HepG2 (cell line): ENCODE measurements around the gene ACOT8. TPM values are rescaled to one million over a fixed set of nuclear protein-coding genes. Genes with fewer than 3 reads are reported as not detected.

Source experiments
- EEA1 ChIP-seq: sonication (generic); formaldehyde crosslinking; IDR thresholded peaks from 2 replicates; pipeline ENCODE4 v1.5.1; 2020; ENCODE audit warnings: mild to moderate bottlenecking, missing genetic modification reagents, borderline replicate concordance
- FUBP1 ChIP-seq: sonication (generic); formaldehyde crosslinking; IDR thresholded peaks from 2 replicates; pipeline ENCODE4 v1.5.1; 2020; ENCODE audit warnings: missing genetic modification reagents, mild to moderate bottlenecking, borderline replicate concordance
- HOXA7 ChIP-seq: sonication (generic); formaldehyde crosslinking; IDR thresholded peaks from 2 replicates; pipeline ENCODE4 v1.8.1; 2022; ENCODE audit warnings: mild to moderate bottlenecking, missing genetic modification reagents, moderate library complexity
- KMT2B ChIP-seq: IDR thresholded peaks from 2 replicates; pipeline ENCODE4 v1.6.1; 2016; ENCODE audit warnings: missing genetic modification reagents, missing compliant biosample characterization
- POLR2A ChIP-seq, 2 experiments: IDR thresholded peaks; 2 replicates each; pipeline ENCODE4 v1.6.1; 2011; ENCODE audit warnings: low read depth in 2 of 2, low read length in 2 of 2, mild to moderate bottlenecking in 1 of 2, moderate library complexity in 1 of 2; ENCODE audit not compliant: insufficient read depth in 1 of 2
- RFXANK ChIP-seq: IDR thresholded peaks from 2 replicates; pipeline ENCODE4 v1.6.1; 2016
- SP1 ChIP-seq, 2 experiments: fragments of 450-650 bp in 1 of 2; sonication (generic) in 1 of 2; formaldehyde crosslinking in 1 of 2; IDR thresholded peaks; 2 replicates each; pipeline versions ENCODE4 v1.4.0 to v1.6.1; 2016 to 2020; ENCODE audit warnings: missing genetic modification reagents in 1 of 2
- TCF7L2 ChIP-seq: IDR thresholded peaks from 2 replicates; pipeline ENCODE4 v1.6.1; 2011; ENCODE audit warnings: mild to moderate bottlenecking, low read depth, low read length, moderate library complexity
- UBTF ChIP-seq: sonication (generic); formaldehyde crosslinking; IDR thresholded peaks from 2 replicates; pipeline ENCODE4 v1.4.0; 2020; ENCODE audit warnings: mild to moderate bottlenecking, missing genetic modification reagents
- YEATS2 ChIP-seq: sonication (generic); formaldehyde crosslinking; IDR thresholded peaks from 2 replicates; pipeline ENCODE4 v1.4.0; 2020; ENCODE audit warnings: missing genetic modification reagents, borderline replicate concordance
- ZMAT3 ChIP-seq: sonication (generic); formaldehyde crosslinking; conservative IDR thresholded peaks from 2 replicates; pipeline ENCODE4 v1.7.0; 2021; ENCODE audit warnings: missing genetic modification reagents
- ZNF225 ChIP-seq: sonication (generic); formaldehyde crosslinking; IDR thresholded peaks from 2 replicates; pipeline ENCODE4 v1.4.0; 2020; ENCODE audit warnings: mild to moderate bottlenecking, missing genetic modification reagents
- ZNF260 ChIP-seq: sonication (generic); formaldehyde crosslinking; IDR thresholded peaks from 2 replicates; pipeline ENCODE4 v1.4.0; 2020; ENCODE audit warnings: missing genetic modification reagents, low read depth, mild to moderate bottlenecking, borderline replicate concordance
- ZNF512B ChIP-seq: sonication (generic); formaldehyde crosslinking; IDR thresholded peaks from 2 replicates; pipeline ENCODE4 v1.5.1; 2020; ENCODE audit warnings: missing genetic modification reagents, mild to moderate bottlenecking, borderline replicate concordance
- ZNF672 ChIP-seq: sonication (generic); formaldehyde crosslinking; IDR thresholded peaks from 2 replicates; pipeline ENCODE4 v1.8.1; 2022; ENCODE audit warnings: missing genetic modification reagents
- ZUFSP ChIP-seq: sonication (generic); formaldehyde crosslinking; IDR thresholded peaks from 2 replicates; pipeline ENCODE4 v1.9.0; 2021; ENCODE audit warnings: missing genetic modification reagents, mild to moderate bottlenecking, borderline replicate concordance
- polyA plus RNA-seq, 8 experiments: library from polyadenylated mRNA; depleted of rRNA in 3 of 8; stranded (reverse) in 7 of 8; unstranded in 1 of 8; fragments of >200 nt; fragmentation: Illumina TruSeq in 4 of 8; extraction: Trizol in 4 of 8; gene quantifications; 2 replicates each; pipeline versions ENCODE4 v1.2.1 to v1.2.3, GENCODE V29; 2011 to 2016; ENCODE audit warnings: low read depth in 4 of 8, missing spikeins in 1 of 8, mixed read lengths in 1 of 8; ENCODE audit not compliant: insufficient read depth in 1 of 8
- total RNA-seq, 5 experiments: library from RNA; depleted of rRNA; stranded (reverse); fragments of >200 nt; fragmentation: Illumina TruSeq; extraction: Trizol; gene quantifications; 2 replicates each; pipeline ENCODE4 v1.2.3, GENCODE V29; 2016; ENCODE audit warnings: low read depth in 1 of 5
- TF ChIP-seq, protein P1 (sequence below): sonication (generic); formaldehyde crosslinking; IDR thresholded peaks from 2 replicates; pipeline ENCODE4 v1.9.0; 2022; ENCODE audit warnings: low read depth, missing genetic modification reagents

The ACOT8 gene
- total and polyA plus RNA-seq, 2 of the 13 experiments (the other 11 are each of a cell fraction or from before 2014, with no cell fraction given) = 31.4 to 45.5 TPM

- peak; percentile 51; the same call in 1 of the 2 replicates for TF ChIP-seq ZNF225 (CRISPR knock-in tag)
- no peak for TF ChIP-seq HOXA7 (CRISPR knock-in tag)
- no peak for TF ChIP-seq ZNF512B
- no peak for TF ChIP-seq SP1 (IDR thresholded peaks at IDR 0.05)
- peak; percentile 57 for TF ChIP-seq SP1 (CRISPR knock-in tag; IDR thresholded peaks at IDR 0.05)
- TF ChIP-seq ZNF672 (CRISPR knock-in tag) = no peak
- peak; percentile 48; the same call in 1 of the 2 replicates for TF ChIP-seq RFXANK (CRISPR knock-in tag)
- TF ChIP-seq YEATS2 (CRISPR knock-in tag) = peak; percentile 98
- TF ChIP-seq POLR2A (IDR thresholded peaks at IDR 0.05; ENCODE audit: insufficient read depth in 1 of 2, low read depth in 2 of 2, low read length in 2 of 2) = peak; percentile 84 to 97
- TF ChIP-seq, protein P1, sequence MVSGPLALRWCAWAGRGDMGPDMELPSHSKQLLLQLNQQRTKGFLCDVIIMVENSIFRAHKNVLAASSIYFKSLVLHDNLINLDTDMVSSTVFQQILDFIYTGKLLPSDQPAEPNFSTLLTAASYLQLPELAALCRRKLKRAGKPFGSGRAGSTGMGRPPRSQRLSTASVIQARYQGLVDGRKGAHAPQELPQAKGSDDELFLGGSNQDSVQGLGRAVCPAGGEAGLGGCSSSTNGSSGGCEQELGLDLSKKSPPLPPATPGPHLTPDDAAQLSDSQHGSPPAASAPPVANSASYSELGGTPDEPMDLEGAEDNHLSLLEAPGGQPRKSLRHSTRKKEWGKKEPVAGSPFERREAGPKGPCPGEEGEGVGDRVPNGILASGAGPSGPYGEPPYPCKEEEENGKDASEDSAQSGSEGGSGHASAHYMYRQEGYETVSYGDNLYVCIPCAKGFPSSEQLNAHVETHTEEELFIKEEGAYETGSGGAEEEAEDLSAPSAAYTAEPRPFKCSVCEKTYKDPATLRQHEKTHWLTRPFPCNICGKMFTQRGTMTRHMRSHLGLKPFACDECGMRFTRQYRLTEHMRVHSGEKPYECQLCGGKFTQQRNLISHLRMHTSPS (CRISPR knock-in tag) = no peak; the same call in 1 of the 2 replicates
- TF ChIP-seq FUBP1 (CRISPR knock-in tag) = 0 out of 2 replicates have a peak, but pooled peaks have one; percentile 57
- no peak for TF ChIP-seq TCF7L2
- TF ChIP-seq ZNF260 (CRISPR knock-in tag) = no peak
- TF ChIP-seq ZUFSP (CRISPR knock-in tag) = no peak
- peak; percentile 99 for TF ChIP-seq ZMAT3 (CRISPR knock-in tag)
- peak; percentile 88 for TF ChIP-seq KMT2B (CRISPR knock-in tag)
- TF ChIP-seq EEA1 (CRISPR knock-in tag) = 0 out of 2 replicates have a peak, but pooled peaks have one; percentile 82
- TF ChIP-seq UBTF = peak; percentile 90
These were observed at the start of gene ACOT8, which contains the start of gene ZSWIM3 (continued) for GRCh38 chr20:45857114-45857881.
